Left renal pelvis (tissue), 4 donors: ENCODE data around the gene C5orf46. TPM values are rescaled to one million over a fixed set of nuclear protein-coding genes. Genes with fewer than 3 reads are reported as not detected.
"Not testable (repeated sequence)": the region's sequence is repeated elsewhere in the genome, so short reads cannot be mapped to it uniquely, and the experiment has no call there.

Source experiments
- DNase-seq, 4 donors: peaks; one replicate each; pipeline ENCODE4 v3.0.0-alpha.2; 2013; ENCODE audit warnings: low read depth in 4 of 4, low spot score in 3 of 4
- polyA plus RNA-seq, 4 donors: library from polyadenylated mRNA; unstranded; fragments of 120-200 nt; gene quantifications; one replicate each; pipeline ENCODE4 v1.2.1, GENCODE V29; 2013; ENCODE audit not compliant: insufficient read length in 4 of 4

Gene C5orf46
- polyA plus RNA-seq, 4 donors, result not detected

- DNase-seq, result no peak
Measured at GRCh38 chr5:147898875-147899401, 7.4 kb downstream of the C5orf46 start.

GRCh38 chr5:147895864-147896263, 10.5 kb downstream of the C5orf46 start:
- DNase-seq, result no peak

GRCh38 chr5:147893820-147894219, 12.5 kb downstream of the C5orf46 start:
- DNase-seq, result no peak

DNA sequence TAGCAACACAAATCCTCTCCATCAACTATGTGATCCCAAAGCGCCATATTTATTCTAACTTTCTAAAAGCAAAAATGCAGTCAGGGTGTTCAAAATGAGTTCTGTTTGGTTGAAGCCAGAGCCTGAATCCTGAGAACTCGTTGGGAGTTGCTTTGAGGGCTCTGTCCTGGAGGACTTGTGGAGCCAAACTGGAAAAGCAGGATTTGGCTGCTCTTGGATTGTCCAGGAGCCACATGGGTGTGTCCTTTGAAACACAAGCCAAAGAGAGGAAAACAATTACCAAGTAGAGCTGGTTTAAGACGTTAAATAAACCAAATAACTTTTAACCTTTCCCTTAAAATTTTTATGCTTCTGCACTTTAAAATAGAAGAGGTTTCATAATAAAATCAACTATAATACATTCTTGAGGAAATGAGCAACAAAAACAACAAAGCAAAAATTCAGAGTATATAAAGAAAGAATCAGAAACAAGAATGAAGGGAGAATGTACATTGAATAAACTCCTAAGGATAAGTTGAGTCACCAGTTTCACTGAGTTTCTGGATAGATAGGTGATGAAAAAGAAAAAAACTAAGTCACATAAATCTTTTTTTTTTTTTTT, 13.5 kb downstream of the C5orf46 start:
- DNase-seq, result no peak

GRCh38 chr5:147887930-147888329, 18.4 kb downstream of the C5orf46 start:
- no peak for DNase-seq

- no peak for DNase-seq
Measured at GRCh38 chr5:147887026-147887627, 19.2 kb downstream of the C5orf46 start.

- no peak for DNase-seq
Measured at GRCh38 chr5:147882586-147883313, 23.6 kb downstream of the C5orf46 start.

GRCh38 chr5:147880487-147880886, 25.9 kb downstream of the C5orf46 start:
- no peak for DNase-seq

DNA sequence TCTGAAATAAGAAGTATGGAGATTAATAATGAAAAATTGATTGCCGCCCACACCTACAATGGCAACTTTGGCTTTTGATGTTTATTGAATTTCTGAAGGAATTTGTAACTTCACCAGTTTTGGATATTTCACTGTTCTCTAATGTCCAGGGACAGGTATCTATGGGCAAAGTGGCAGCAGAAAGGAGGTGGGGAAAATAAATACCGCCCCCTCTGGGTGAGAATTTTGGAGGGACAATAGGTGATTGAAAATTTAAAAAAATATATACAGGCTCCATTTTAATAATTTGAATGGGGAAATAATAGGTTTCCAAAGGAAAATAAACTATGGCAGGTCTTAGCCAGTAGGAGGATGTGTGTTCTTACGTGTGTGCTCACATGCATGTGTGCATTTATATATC, 26.6 kb downstream of the C5orf46 start:
- DNase-seq, result no peak

DNA sequence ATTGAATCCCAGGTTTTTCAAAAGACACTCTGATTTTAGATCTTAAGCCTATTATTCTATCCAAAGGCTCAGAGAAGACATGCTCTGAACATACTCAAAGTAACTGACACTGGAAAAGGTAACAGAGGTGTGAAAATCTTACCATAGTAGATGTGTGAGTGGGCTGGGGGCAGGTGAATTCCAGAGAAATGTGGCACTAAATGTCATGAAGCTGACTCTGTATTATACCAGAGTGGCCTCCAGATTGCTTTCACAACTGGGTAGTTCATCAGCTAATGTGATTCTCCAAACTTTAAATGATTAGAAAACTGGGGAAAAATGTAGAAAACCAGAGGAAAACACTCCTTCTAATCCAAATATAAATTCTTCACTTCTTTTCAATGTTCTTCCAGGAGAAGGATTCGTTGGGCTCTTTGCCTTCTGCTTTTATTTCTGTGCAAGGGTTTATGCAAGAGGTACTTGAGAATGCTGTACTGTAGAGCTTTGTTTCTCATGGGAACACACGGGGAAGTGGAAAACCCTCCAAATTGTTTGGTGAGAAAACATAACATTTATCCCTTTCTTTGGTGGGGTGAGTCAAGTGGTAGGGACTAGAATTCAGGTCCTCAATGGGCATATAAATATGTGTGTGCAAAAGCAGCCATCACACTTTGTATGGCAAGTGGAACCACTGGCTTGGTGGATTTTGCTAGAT, 28.1 kb downstream of the C5orf46 start, which contains the start of gene SCGB3A2:
TSS of gene SCGB3A2 (plus strand) at position 646 of the 694 bp plus-strand sequence. CDS start 93 bp downstream, outside the sequence.
- no peak for DNase-seq

GRCh38 chr5:147876626-147877025, 29.7 kb downstream of the C5orf46 start:
- DNase-seq, result no peak

DNA sequence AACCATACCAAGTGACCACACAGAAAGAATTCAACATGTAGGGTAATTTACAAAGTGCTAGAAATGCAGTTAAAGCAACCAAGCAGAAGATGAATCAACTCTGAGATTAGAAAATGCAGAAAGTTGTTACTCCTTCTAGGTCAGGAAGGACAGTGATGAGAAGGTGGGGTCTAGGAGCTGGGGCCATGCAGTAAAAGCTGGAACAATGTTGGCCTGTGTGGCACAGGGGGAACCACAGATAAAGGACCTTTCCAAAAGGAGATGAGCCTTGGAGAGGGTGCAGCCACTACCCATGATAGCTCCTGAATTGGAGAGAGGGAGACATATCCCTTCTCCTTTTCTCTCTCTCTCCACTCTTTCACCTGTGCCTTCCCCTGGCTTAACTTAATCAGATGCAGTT, 30.2 kb downstream of the C5orf46 start:
- no peak for DNase-seq

GRCh38 chr5:147874910-147875367, 31.4 kb downstream of the C5orf46 start:
- DNase-seq, result no peak

DNA sequence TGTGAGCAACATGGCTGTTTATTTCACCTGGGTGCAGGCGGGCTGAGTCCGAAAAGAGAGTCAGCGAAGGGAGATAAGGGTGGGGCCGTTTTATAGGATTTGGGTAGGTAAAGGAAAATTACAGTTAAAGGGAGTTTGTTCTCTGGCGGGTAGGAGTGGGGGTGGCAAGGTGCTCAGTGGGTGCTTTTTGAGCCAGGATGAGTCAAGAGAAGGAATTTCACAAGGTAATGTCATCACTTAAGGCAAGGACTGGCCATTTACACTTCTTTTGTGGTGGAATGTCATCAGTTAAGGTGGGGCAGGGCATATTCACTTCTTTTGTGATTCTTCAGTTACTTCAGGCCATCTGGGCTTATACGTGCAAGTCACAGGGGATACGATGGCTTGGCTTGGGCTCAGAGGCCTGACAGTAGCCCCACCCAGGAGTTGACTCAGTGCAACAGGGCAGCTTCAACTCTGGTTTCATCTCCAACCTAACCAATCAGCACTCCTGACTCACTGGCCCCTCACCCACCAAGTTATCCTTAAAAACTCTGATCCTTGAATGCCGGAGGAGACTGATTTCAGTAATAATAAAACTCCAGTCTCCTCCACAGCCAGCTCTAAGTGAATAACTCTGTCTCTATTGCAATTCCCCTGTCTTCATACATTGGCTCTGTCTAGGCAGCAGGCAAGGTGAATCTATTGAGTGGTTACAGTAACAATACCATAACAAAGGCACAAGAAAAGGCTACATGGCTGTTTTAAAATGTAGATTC, 32.0 kb downstream of the C5orf46 start:
- DNase-seq, result not testable (repeated sequence)

DNA sequence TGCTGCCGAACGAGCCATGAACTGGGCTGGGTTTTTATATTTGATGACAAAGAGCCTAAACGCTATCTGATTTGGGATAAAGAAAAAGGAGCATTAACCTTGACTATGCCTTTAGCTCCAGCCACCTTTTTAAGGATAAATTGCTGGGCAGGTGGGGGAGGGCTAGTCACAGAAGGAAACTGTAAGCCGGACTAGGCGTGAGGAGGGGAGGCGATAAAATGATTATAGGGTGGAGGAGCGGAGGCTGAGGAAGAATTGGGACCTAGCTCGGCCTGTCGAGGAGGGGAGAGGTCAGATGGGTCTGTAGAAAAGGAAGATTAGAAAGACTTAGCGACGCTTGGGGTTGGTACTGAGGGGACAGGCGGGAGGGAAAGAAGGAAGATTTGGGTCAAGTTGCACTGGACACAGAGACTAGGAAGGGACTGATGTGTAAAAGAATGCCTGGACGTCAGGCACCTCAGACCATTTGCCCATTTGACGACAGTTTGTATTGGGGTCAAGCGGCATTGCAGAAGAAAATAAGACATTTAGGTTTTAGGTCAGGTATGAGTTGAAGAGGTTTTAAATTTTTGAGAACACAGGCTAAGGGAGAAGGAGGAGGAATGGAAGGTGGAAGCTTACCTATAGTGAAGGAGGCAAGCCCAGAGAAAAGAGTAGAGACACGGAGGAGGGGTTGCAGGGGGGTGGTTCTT, 33.4 kb downstream of the C5orf46 start:
- DNase-seq, result not testable (repeated sequence)

DNA sequence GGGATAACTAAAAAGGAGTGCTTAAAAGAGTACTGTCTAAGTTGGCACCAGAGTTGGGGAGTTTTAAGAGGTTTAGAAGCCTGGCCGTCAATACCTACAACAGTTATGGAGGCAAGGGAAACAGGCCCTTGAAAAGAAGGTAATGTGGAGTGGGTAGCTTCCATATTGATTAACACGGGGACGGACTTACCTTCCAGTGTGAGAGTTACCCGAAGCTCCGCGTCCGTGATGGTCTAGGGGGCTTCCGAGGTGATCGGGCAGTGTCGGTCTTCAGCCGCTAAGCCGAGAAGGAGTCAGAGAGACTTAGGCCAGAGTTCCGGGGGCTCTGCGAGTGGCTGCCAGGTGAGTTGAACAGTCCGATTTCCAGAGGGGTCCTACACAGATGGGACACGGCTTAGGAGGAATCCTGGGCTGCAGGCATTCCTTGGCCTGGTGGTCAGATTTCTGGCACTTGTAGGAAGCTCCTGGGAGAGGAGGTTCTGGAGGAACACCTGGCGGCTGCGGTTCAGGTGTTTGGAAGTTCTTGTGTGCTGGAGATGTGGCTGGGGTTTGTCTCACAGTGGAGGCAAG, 34.3 kb downstream of the C5orf46 start:
- DNase-seq, result not testable (repeated sequence)

DNA sequence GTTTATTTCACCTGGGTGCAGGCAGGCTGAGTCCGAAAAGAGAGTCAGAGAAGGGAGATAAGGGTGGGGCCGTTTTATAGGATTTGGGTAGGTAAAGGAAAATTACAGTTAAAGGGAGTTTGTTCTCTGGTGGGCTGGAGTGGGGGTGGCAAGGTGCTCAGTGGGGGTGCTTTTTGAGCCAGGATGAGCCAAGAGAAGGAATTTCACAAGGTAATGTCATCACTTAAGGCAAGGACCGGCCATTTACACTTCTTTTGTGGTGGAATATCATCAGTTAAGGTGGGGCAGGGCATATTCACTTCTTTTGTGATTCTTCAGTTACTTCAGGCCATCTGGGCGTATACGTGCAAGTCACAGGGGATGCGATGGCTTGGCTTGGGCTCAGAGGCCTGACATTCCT, 36.4 kb downstream of the C5orf46 start:
- not testable (repeated sequence) for DNase-seq

DNA sequence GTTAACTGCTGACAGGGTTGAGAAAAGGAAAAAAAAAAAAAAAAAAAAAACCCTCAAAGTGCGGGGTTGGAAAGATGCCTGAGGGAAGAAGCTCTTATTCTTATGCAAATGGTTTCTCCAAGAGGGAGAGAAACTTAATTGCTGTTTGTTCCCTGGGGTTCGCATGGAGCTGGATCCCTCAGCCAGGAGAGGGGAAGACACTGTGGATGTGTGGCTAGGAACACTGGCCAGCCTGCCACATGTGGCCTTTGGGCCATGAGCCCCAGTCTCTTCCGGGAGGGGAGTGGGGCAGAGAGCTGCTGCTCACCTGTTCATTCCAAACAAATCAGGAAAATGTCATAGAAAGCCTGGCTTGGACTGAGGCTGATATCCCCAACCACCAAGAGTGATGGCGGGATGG, 37.2 kb downstream of the C5orf46 start:
- no peak for DNase-seq

- DNase-seq, result no peak
Measured at GRCh38 chr5:147863454-147864158, 42.7 kb downstream of the C5orf46 start.
